GM21367 (cell line): ENCODE data around the gene PPM1G.
"Not testable (repeated sequence)": the region's sequence is repeated elsewhere in the genome, so short reads cannot be mapped to it uniquely, and the experiment has no call there.

Experiments
- ATAC-seq: cut with Tn5 transposase; IDR thresholded peaks from one replicate; pipeline ENCODE4 v1.9.1; 2021; ENCODE audit not compliant: unreplicated experiment

The PPM1G gene, protein sequence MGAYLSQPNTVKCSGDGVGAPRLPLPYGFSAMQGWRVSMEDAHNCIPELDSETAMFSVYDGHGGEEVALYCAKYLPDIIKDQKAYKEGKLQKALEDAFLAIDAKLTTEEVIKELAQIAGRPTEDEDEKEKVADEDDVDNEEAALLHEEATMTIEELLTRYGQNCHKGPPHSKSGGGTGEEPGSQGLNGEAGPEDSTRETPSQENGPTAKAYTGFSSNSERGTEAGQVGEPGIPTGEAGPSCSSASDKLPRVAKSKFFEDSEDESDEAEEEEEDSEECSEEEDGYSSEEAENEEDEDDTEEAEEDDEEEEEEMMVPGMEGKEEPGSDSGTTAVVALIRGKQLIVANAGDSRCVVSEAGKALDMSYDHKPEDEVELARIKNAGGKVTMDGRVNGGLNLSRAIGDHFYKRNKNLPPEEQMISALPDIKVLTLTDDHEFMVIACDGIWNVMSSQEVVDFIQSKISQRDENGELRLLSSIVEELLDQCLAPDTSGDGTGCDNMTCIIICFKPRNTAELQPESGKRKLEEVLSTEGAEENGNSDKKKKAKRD

DNA sequence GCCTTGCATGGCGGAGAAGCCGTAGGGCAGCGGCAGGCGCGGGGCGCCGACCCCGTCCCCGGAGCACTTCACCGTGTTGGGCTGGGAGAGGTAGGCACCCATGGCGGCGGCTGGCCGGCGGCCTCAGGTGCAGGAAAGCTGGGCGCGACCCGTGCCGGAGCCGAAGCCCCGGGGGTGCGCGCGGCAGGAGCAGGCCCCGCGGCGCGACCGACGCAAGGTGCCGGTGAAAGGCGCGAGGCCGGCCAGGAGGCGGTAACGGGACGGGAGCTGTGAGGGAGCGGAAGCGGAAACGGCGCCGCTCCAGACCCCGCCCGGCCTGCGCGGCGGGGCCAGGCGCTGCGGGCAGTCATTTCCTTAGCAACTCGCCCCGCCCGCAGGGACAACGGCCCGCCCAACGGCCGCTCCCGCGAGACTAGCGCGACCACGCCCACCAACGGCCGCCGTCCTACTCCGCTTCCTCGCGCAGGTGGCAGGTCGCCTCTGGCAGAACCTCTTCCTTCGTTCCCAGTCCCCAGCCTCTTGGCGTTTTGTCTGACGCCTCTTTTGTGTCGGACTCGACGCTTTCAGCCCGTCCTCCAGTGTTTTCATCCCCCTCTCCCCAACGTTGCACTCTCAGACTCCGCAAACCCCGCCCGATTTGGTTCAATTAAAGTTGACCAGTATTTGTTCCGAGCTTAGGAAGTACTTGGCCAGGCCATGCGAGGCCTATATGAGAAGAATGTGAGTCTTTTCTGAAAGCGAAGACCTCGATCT, at the start of gene PPM1G:
Gene PPM1G (minus strand): TSS at position 271 of the 753 bp plus-strand sequence. CDS start 169 bp downstream, at position 102.
- ATAC-seq = peak; percentile 85

DNA sequence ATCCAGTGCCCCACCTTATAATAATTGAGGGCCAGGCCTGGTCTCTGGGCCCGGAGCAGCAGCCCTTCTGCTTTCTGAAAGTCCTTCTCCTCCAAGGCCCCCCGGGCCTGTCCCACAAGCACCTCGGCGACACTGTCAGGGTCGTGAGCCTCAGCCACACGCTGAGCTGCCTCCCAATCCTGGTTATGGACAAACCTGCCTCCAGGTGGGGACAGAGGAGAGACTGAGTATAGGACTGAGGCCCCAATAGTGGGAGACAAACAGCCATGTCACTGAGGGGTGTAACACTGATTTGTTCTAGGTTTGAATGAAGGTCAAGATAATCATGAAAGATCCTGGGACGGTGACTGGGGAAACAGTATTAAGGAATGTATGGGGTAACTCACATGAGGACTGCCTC, 44.6 kb upstream of the PPM1G start:
- ATAC-seq = no peak

DNA sequence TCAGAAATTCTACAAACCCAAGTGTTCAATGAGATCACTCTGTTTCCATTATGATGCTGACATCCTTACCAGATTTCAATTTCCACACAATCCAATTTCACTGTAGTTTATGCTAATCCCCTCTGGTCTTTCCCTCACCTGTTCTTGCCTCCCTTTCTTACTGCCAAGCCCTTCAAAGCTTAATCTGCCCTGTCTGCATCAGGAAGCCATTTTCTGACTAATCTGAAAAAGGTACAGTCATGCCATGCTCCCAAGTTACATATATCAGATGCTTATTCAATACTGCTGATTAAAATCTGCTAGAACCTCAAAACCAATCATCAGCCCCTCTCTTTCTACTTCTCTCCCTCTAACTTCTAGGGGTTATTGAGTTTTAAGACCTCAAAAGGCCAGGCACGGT, 41.7 kb upstream of the PPM1G start:
- no peak for ATAC-seq

DNA sequence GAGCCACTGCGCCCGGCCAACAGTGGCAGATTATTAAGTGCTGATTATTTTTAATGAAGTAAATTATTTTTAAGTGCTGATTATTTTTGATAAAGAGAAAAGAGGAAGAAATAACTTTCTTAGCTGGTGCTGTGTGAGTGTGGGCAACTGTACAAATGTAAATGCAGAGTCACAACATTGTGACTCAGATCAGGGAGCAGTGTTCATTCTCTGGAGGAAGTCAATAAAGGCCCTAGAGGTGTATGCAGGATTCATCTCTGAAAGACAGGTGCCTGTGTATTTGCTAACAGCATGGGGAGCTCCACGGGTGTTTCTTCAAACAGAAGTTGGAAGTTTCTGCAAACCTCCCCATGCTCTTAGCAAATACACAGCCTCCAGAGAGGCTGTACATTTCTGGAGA, 39.0 kb upstream of the PPM1G start:
- no peak for ATAC-seq

DNA sequence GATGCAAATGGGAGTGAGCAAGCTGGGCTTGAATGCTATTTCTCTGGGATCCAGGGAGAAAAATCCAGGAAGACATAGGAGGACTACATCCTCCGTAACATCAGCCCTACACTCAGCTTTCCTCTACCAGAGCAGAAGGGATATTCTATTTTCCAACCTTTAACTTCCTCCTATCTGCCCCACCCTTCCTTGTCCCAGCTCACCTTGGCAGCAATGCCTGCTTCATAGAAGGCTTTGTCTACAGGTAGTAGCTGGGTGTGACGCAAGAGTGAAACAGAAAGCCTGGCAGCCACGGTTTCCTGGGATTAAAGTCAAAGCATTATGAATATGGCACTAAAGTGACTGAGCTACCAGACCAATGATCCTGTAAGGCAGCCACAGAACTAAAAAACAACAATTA, 36.7 kb upstream of the PPM1G start:
- ATAC-seq = no peak

DNA sequence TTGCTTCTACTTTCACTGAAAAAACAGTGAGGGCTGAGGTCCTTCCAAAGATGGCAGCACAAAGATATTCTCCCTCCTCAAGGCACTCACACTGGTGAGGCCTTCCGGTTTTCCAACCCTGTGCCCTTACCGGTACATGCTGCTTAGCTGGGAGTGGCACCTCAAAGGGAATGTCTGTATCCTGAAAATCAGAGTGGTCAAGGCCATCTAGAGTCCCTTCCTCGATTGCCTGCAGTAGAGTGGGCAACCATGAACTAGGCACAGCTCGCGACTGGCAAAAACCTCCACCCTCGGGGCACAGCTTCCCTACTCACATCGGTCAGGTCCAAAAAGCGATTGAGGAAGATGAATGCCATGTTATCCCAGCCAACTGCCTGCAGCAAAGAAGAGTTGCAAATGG, 36.2 kb upstream of the PPM1G start:
- no peak for ATAC-seq

DNA sequence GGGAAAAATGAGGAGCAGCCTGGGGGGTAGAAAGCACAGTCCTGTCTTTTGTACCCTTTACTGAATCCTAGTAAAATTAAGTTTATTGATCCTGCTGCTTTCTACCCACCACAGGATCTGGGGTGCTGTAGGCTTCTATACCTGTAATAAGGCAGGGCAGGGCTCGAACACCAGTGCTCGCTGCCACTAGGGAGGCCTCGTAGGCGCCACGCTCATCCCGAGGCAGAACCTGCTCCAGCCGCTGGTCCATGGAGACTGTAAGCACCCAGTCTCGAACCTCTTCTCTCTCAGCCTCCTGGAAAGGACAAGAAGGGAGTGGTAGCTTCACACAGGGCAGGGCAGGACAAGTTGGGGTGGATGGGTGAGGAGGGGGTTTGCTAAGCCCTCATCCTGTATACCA, 35.8 kb upstream of the PPM1G start:
- ATAC-seq = no peak

DNA sequence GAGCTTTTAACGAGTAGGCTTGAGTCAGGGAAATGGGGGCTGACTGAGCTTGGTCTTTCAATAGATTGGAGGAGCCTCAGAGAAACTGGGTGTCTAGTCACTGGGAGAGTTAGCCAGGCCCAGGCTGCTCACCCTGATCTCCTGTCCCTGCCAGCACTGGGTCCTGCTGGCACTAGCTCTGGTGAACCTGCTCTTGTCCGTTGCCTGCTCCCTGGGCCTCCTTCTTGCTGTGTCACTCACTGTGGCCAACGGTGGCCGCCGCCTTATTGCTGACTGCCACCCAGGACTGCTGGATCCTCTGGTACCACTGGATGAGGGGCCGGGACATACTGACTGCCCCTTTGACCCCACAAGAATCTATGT, 33.5 kb upstream of the PPM1G start:
- no peak for ATAC-seq

DNA sequence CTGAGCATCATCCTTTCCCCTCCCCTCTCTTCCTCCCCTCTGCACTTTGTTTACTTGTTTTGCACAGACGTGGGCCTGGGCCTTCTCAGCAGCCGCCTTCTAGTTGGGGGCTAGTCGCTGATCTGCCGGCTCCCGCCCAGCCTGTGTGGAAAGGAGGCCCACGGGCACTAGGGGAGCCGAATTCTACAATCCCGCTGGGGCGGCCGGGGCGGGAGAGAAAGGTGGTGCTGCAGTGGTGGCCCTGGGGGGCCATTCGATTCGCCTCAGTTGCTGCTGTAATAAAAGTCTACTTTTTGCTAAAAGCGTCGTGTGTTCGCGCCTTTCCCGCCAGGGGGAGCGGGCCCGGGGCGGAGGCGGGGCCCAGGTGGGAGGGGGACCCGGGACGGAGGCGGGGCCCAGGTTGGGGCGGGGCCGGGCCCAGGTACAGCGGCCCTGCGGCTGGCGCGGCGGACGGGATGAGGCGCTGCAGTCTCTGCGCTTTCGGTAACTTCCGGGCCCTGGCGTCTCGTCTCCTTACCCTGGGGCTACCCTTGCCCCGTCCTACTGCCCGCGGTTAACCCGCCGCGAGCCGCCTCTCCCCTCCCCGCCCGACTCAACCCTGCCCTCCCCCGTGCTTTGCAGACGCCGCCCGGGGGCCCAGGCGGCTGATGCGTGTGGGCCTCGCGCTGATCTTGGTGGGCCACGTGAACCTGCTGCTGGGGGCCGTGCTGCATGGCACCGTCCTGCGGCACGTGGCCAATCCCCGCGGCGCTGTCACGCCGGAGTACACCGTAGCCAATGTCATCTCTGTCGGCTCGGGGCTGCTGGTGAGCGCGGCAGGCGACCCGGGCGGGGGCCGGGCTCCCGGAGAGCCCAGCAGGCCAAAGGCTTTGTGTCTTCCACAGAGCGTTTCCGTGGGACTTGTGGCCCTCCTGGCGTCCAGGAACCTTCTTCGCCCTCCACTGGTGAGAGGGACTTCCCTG, 32.8 kb upstream of the PPM1G start, which contains the start of gene KRTCAP3:
Gene KRTCAP3 (plus strand): TSS at position 424 of the 962 bp plus-strand sequence. CDS start 32 bp downstream, at position 456.
- ATAC-seq = no peak

DNA sequence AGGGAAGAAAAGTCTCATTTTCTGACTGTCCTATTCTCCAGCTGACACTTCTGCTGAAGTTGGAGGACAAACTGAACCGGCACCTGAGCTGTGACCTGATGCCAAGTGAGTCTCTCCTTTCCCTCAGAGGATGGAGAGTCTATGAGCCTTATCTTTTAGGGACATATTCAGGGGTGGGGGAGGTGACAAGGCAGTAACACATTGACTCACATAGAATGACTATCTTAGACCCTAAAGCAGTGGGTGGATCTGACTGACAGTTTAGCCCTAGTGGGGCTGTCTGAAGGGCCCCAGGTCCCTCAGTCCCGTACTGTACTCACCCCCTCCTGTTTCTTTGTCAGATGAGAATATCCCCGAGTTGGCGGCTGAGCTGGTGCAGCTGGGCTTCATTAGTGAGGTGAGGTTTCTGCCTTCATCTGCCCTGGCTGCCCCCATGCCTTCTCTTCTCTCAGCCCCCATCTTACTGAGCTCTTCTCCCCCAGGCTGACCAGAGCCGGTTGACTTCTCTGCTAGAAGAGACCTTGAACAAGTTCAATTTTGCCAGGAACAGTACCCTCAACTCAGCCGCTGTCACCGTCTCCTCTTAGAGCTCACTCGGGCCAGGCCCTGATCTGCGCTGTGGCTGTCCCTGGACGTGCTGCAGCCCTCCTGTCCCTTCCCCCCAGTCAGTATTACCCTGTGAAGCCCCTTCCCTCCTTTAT, 32.0 kb upstream of the PPM1G start:
- no peak for ATAC-seq

DNA sequence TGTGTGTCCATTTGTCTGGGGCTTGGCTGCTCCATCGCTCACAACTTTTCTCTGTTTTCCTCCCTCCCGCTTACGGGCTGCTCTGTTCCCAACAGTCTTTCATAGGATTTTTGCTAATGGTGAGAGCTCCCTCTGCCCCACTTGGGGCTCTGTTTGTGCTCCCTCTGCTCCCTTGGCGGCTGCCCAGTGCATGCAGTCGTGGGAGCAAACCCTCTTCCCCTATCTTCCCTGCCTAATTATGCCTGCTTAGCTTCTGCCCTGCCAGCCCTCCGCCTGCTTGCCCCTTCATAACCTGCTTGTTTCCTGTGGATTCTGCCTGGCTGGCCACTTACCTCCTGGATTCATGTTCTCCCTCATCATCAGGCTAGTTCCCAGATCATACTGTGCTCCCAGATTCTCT, 26.2 kb upstream of the PPM1G start:
- ATAC-seq = no peak

DNA sequence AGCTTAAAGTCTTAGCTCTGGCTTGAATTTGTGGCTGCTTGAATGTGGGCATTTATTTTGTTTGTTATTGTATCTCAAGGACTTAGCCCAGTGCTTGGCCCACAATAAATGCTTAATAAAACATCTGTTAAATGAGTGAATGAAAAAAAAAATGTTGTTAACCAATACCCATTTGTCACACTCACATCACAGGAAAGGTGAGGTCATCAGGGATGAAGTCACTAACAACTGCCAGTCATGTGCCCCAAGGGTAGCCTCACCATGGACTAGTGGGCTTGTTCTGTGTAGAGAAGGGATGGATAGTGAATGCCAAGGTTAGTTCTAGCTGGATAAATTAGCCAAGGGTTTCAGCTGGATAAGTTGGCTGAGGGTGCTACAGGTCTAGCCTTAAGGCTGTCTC, 22.0 kb upstream of the PPM1G start:
- ATAC-seq = no peak

DNA sequence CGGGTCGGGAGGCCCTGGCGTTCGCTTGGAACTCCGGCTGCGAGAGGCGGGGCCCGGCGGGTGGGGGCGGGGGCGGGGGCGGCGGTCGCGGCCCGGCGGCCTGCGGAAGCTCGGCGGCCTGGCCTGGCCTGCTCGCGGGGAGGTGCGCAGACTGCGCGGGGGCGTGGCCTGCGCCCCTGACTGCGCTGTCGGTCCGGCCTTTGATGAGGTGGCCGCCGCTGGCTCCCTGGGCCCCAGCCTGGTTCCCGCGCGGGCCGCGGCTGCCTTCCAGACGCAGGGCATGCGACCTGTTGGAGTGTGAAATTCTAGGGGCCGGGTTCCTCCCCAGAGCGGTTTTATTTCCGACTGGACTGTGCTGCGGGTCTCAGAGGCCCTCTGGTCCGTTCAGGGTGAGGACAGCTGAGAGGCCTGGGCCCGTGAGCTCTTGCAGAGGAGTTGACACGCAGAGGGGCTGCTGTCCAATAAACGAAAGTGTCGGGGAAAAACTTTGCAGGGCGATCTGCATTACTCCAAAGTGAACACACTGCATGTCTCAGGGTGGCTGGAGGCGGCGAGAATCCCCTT, 19.7 kb upstream of the PPM1G start:
- peak; percentile 63 for ATAC-seq

DNA sequence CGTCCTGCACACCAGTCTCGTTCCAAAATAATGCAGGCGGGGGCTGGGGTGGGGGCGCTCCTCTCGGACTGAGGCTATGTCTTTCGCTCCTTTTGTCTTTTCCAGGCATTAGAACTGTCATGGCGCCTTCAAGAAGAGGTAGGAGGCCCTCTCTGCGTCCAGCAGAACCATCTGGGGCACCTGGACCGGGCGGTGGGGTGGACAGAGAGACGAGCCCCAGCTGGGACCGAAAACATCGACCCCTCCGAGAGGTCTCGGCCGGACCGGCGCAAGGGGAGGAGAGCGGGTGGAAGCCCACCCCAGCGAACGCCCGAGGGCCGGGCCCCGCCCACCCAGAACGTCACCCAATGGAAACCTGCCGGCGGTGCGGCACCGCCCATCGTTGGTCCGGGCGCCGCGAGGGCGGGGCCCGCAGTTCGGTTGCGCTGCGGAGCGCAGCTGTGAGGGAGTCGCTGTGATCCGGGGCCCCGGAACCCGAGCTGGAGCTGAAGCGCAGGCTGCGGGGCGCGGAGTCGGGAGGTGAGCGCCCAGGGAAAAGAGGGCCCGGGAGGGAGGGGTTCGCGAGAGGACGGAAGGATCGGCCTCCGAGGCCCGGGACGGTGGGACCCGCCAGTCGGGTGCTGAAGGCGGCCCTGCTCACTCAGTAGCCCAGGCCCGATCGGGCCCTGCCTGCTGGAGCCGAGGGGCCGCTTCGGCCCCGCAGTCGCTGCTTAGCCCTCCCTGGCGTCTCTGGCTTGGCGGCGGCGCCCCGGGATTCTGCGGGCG, 19.0 kb upstream of the PPM1G start, which contains the start of gene NRBP1:
Gene NRBP1 (plus strand): TSS at position 419 of the 765 bp plus-strand sequence. CDS start 4,643 bp downstream, outside the sequence.
- peak; percentile 84 for ATAC-seq

DNA sequence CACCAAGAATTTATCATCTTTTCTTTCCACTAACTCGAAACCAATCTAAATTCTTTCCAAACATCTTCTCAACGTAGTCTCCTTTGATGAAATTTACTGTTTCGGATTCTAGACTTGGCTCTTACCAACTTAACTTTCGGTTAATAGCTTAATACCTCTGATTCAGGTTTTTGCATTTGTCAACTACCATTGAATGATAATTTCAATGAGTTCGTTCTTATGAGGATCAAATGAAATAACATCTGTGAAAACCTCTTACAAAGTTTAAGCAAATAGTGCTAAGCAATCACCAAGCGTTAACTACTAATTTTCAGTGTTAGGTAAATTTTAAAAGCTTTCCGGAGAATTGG, 18.4 kb upstream of the PPM1G start:
- no peak for ATAC-seq

DNA sequence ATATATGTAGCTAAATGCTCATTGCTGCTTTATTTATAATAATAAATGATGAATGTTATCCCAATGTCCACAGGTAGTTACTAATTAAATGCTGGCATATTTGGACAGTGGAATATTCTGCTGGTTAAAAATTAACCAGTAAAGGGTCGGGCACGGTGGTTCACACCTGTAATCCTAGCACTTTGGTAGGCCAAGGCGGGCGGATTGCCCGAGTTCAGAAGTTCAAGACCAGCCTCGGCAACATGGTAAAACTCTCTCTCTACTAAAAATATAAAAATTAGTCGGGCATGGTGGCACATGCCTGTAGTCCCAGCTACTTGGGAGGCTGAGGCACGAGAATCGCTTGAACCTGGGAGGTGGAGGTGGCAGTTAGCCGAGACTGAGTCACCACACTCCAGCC, 15.6 kb upstream of the PPM1G start:
- ATAC-seq = not testable (repeated sequence)

DNA sequence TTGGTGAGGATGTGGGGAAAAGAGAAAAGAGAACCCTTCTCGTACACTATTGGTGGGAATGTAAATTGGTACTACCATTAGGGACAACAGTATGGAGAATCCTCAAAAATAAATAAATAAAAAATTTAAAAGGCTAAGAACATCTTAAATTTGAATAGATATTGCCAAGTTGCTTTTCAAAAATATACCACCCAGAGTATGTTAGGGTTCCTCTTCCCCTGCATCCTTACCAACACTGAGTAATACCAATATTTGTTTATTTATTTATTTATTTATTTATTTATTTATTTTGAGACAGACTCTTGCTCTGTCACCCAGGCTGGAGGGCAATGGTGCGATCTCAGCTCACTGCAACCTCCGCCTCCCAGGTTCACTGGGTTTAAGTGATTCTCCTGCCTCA, 13.6 kb upstream of the PPM1G start:
- no peak for ATAC-seq

DNA sequence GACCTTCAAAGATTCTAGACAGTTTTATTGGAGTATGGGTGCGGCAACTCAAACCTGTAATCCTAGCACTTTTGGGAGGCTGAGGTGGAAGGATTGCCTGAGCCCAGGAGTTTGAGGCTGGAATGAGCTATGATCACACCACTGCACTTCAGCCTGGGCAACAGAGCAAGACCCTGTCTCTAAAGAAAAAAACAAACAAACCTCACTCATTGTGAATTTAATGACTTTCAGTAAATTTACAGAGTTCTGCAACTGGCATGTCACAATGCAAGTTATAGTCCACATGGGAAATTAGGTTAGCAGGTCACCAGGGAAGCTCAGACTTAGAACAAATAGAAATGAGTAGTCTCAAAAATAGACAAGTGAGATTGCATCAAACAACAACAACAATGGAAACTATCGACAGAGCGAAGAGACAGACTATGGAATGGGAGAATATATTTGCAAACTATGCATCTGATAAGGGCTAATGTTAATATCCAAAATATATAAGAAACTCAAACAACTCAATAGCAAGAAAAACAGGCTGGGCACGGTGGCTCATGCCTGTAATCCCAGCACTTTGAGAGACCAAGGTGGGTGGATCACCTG, 12.4 kb upstream of the PPM1G start:
- ATAC-seq = no peak

DNA sequence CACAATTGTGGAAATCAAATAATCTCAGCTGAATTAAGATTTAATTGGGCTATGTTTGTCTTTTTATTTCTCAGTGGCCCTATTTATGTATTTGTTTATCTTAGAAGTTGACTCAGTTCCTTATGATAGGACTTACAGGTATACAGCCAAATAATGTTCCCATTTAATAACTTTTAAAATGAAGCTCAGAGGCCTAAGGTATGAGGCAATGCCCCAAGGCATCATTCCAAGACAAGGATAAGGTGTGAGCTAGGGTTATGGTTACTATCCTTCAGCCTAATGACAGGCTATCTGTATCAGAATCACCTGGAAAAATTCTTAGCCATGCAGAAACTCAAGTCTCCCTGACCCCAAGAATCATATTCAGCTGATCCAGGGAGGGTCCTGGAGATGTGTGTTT, 11.6 kb upstream of the PPM1G start:
- ATAC-seq = no peak
